Dermis microvascular lymphatic vessel endothelial cell (primary cell): ENCODE data around the gene MMD2. TPM values are rescaled to one million over a fixed set of nuclear protein-coding genes. Genes with fewer than 3 reads are reported as not detected.
A peak's percentile ranks its signal among the peaks of the same experiment; 100 is the strongest.

Experiments
- DNase-seq, 2 donors: peaks; one replicate each; pipeline versions ENCODE4 v3.0.0 to v3.0.0-alpha.2; 2010; ENCODE audit warnings: low read depth in 2 of 2
- total RNA-seq: library from RNA; depleted of rRNA; stranded (reverse); fragments of >200 nt; gene quantifications from 2 replicates; pipeline ENCODE4 v1.2.1, GENCODE V29; 2014

The MMD2 gene
- total RNA-seq, 1 donor from 2014 or later: not detected

- peak in 1 of 2 donors; percentile 70 for DNase-seq
Measured at GRCh38 chr7:4871056-4871680, 87.8 kb downstream of the MMD2 start.

- DNase-seq: no peak
Measured at GRCh38 chr7:4868493-4868892, 90.5 kb downstream of the MMD2 start.

- no peak for DNase-seq
Measured at GRCh38 chr7:4866528-4867496, 92.2 kb downstream of the MMD2 start.

GRCh38 chr7:4862156-4862555 lies 96.8 kb downstream of the MMD2 start:
- DNase-seq: no peak

- DNase-seq: no peak
Measured at GRCh38 chr7:4861673-4862072, 97.3 kb downstream of the MMD2 start, which contains the start of gene PAPOLB. Gene PAPOLB (minus strand): TSS chr7:4862030. CDS start chr7:4861810, 220 bp downstream.

- DNase-seq: no peak
Measured at GRCh38 chr7:4861227-4861626, 97.8 kb downstream of the MMD2 start.

- DNase-seq: no peak
Measured at GRCh38 chr7:4857189-4857588, 101.8 kb downstream of the MMD2 start.

- DNase-seq: peak in 1 of 2 donors; percentile 43
Measured at GRCh38 chr7:4856336-4857057, 102.5 kb downstream of the MMD2 start.

Other genes with a start within 250 kb of the MMD2 start
- 17.6 and 33.1 TPM in 2 replicates for gene AP5Z1, start 183.6 kb downstream of the MMD2 start, total RNA-seq
- gene PAPOLB, start 97.2 kb downstream of the MMD2 start, total RNA-seq: 0.13 and 0.25 TPM in 2 replicates
- 1.7 and 5.6 TPM in 2 replicates for gene RADIL, start 75.5 kb downstream of the MMD2 start, total RNA-seq
- 4.9 and 6.2 TPM in 2 replicates for gene RBAK, start 86.7 kb upstream of the MMD2 start, total RNA-seq
- gene WIPI2, start 231.0 kb upstream of the MMD2 start, total RNA-seq: 57.6 and 85.3 TPM in 2 replicates